Measurements from ENCODE around the gene ARHGAP42.

Gene ARHGAP42

DNA sequence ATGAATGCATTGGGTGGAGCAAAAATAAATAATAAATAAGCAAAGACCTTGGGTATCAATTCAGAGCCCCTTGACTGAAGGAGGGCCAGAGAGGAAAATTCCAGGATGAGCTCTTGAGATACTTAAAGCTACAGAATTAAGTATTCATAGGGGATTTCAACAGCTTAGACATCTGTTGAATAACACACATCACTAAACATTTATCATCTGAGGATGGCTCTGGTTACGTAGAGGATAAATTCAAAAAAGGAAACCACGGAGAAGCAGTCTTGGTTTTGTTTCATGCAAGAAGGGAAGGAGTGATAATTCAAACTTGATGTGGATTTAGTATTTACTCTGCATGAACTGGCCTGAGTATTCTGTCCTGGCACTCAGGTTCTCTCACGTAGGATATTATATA, 29.8 kb downstream of the ARHGAP42 start:
- Mint-ChIP-seq H3K27me3 (ENCODE audit: low read depth) (no peaks in the 10 kb centered on the region), H3K27ac (peak overlapping the region in 2 of 3 experiments; percentile 56 to 58)
- TF ChIP-seq CTCF (IDR thresholded peaks at IDR 0.05; ENCODE audit: unreplicated experiment in 3 of 3), result no peak

DNA sequence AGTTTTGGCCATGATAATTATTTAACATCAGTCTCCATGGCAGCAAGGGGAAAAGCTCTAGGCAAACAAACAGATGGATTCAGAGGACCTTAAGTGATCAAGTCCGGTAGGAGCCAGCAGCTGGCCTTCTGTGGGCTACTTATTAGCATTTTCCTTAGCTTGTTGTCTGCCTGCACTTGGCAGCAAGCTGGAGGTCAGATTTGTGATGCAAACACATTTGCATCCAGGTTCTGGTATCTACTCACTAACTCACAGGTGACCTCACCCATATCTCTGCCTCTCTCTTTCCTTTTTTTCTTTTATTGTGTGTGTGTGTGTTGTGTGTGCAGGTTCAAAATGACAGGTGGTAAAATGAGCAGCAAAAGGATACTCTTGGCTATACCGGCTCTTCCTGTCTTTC, 32.3 kb downstream of the ARHGAP42 start:
- Mint-ChIP-seq H3K27ac (peak overlapping the region; percentile 14 to 81 (median 19)), H3K4me1 (peaks cover 36% of the 10 kb centered on the region)

More for the DNA sequence above, 29.8 kb downstream of the ARHGAP42 start:
- Mint-ChIP-seq H3K4me3 (no peak overlapping the region), H3K4me1 (peaks cover 36% of the 10 kb centered on the region), H3K9me3 (no peaks in the 10 kb centered on the region), H3K36me3 (ENCODE audit: low read depth) (peaks cover 4% of the 10 kb centered on the region)

GRCh38 chr11:100719809-100720221, 32.7 kb downstream of the ARHGAP42 start:
- Mint-ChIP-seq H3K27me3 (ENCODE audit: low read depth) (no peaks in the 10 kb centered on the region), H3K4me1 (peaks cover 36% of the 10 kb centered on the region), H3K27ac (peak overlapping the region; percentile 14 to 81 (median 19)), H3K4me3 (no peak overlapping the region), H3K36me3 (ENCODE audit: low read depth) (peaks cover 4% of the 10 kb centered on the region), H3K9me3 (no peaks in the 10 kb centered on the region)
- TF ChIP-seq CTCF (IDR thresholded peaks at IDR 0.05; ENCODE audit: unreplicated experiment in 3 of 3), result no peak

More for the DNA sequence above, 32.3 kb downstream of the ARHGAP42 start:
- TF ChIP-seq CTCF (IDR thresholded peaks at IDR 0.05; ENCODE audit: unreplicated experiment in 3 of 3), result no peak
- no peaks in the 10 kb centered on the region for H3K9me3 Mint-ChIP-seq
- peaks cover 4% of the 10 kb centered on the region for H3K36me3 Mint-ChIP-seq (ENCODE audit: low read depth)
- H3K4me3 Mint-ChIP-seq, result no peak overlapping the region
- H3K27me3 Mint-ChIP-seq (ENCODE audit: low read depth), result no peaks in the 10 kb centered on the region

DNA sequence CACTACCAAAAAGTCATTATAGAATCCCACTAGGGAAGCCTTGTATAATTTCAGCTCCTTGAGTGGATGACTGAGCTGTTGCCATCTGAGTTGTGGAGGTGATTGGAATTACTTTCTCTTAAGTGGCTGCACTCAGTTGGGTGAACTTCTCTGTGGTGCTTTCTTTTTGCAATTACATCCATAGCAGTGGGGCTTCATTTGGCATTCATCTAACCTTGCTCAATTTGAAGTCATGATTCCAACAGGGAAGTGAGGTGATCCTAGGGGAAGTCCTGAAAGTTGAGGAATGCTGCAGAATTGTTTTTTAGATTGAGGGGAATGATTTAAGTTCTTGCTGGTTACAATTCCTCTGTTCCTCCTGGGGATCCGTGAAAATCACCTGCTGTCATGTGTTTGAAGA, 39.6 kb downstream of the ARHGAP42 start:
- peaks cover 21% of the 10 kb centered on the region for H3K4me1 Mint-ChIP-seq
- TF ChIP-seq CTCF (IDR thresholded peaks at IDR 0.05; ENCODE audit: unreplicated experiment in 3 of 3), result no peak

GRCh38 chr11:100727410-100727809, 40.3 kb downstream of the ARHGAP42 start:
- no peak overlapping the region for H3K4me3 Mint-ChIP-seq
- peak overlapping the region in 1 of 3 experiments; percentile 14 for H3K27ac Mint-ChIP-seq
- H3K4me1 Mint-ChIP-seq, result peaks cover 23% of the 10 kb centered on the region
- H3K36me3 Mint-ChIP-seq (ENCODE audit: low read depth), result no peaks in the 10 kb centered on the region
- H3K27me3 Mint-ChIP-seq (ENCODE audit: low read depth), result no peaks in the 10 kb centered on the region
- H3K9me3 Mint-ChIP-seq, result no peaks in the 10 kb centered on the region
- no peak for TF ChIP-seq CTCF (IDR thresholded peaks at IDR 0.05; ENCODE audit: unreplicated experiment in 3 of 3)

More for the DNA sequence above, 39.6 kb downstream of the ARHGAP42 start:
- H3K27ac Mint-ChIP-seq, result no peak overlapping the region
- H3K9me3 Mint-ChIP-seq, result no peaks in the 10 kb centered on the region
- no peaks in the 10 kb centered on the region for H3K36me3 Mint-ChIP-seq (ENCODE audit: low read depth)
- no peak overlapping the region for H3K4me3 Mint-ChIP-seq
- H3K27me3 Mint-ChIP-seq (ENCODE audit: low read depth), result no peaks in the 10 kb centered on the region

- Mint-ChIP-seq H3K4me1 (peaks cover 26% of the 10 kb centered on the region), H3K27me3 (ENCODE audit: low read depth) (no peaks in the 10 kb centered on the region), H3K27ac (no peak overlapping the region), H3K36me3 (ENCODE audit: low read depth) (peaks cover 3% of the 10 kb centered on the region), H3K4me3 (no peak overlapping the region), H3K9me3 (no peaks in the 10 kb centered on the region)
- TF ChIP-seq CTCF (IDR thresholded peaks at IDR 0.05; ENCODE audit: unreplicated experiment in 3 of 3), result no peak
Observed at GRCh38 chr11:100730266-100730665, 43.2 kb downstream of the ARHGAP42 start.

Data from nephron (organoid).